Measurements from ENCODE around the gene FGF23. TPM values are rescaled to one million over a fixed set of nuclear protein-coding genes. Genes with fewer than 3 reads are reported as not detected.

FGF23 gene
- not detected in 2 replicates for total RNA-seq

DNA sequence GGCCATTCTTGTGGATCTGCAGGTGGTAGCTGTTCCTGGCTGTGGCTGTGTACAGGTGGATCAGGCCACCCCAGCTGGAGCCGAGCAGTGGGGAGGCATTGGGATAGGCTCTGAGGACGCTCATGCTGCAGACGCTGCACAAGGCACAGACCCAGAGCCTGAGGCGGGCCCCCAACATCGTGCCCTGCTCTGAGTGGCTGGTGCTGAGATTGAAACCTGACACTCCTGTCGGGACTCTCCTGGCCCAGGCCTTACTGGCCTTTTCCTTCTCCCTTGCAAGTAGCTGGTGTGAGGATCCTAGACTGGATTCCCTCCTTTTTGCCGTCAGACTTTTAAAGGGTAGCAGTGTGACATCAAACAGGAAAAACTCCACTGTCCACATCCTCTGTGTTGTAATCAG, at the start of gene FGF23:
Gene FGF23 (minus strand): TSS at position 308 of the 400 bp plus-strand sequence. CDS start 130 bp downstream, at position 178.

DNA sequence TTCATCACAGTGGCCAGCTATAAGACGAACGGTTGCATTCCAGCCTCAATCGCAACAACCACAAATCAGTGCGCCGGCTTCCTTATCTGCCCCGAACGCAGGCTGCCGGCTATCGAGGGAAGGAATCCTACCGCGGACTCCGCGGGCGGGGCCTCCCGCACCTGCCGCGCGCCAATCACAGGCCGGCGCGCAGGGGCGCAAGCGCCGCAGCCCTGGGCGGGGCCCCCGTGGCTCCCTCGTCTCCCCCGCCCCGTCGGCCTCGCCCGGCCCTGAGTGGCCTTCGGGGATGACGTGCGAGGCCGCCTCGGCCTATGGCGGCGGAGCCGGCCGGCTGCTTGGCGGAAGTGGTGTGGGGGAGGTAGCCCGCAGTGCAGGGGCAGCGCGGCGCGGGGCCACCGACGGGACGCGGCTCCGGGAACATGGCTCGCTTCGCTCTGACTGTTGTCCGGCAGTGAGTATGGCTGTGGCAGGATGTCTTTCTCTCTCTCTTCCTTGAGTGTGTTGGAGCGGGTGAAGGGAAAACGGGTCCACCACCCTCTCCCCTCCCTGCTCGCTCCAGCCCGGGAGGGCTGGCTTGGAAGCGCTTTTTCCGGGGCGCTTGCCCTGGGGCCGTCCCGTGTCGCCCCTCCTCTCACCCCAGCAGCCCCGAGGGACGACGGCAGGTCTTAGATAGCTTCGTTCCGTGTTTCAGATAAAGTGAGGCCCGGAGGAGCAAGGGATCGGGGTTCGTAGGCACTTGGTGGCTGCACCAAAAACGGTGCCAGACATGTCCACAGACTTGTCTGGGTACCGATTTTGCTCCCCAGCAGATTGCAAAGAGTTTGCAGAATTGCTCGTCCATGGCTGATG, 58.4 kb downstream of the FGF23 start, which contains the start of gene TIGAR:
Gene TIGAR (plus strand): TSS at position 361 of the 849 bp plus-strand sequence. CDS start 59 bp downstream, at position 420.

Other genes with a start within 250 kb of the FGF23 start
- gene CCND2, start 106.0 kb downstream of the FGF23 start, total RNA-seq, result 186 and 208 TPM in 2 replicates
- 14.9 and 22.9 TPM in 2 replicates for gene TIGAR, start 58.5 kb downstream of the FGF23 start, total RNA-seq
- not detected in 2 replicates for gene FGF6, start 66.1 kb upstream of the FGF23 start, total RNA-seq
- 10.5 and 30.1 TPM in 2 replicates for gene RAD51AP1, start 159.2 kb upstream of the FGF23 start, total RNA-seq
- 82.9 and 90.1 TPM in 2 replicates for gene DYRK4, start 182.5 kb upstream of the FGF23 start, total RNA-seq

All from hair follicular keratinocyte (primary cell).